Fibroblast of skin of right quadriceps (primary cell): Measurements from ENCODE around the gene RREB1.
A peak's percentile ranks its signal among the peaks of the same experiment; 100 is the strongest.
"Not testable (repeated sequence)": the region's sequence is repeated elsewhere in the genome, so short reads cannot be mapped to it uniquely, and the experiment has no call there.

ENCODE experiments used
- DNase-seq: peaks from one replicate; pipeline ENCODE4 v3.0.0-alpha.2; 2013

RREB1 gene

DNA sequence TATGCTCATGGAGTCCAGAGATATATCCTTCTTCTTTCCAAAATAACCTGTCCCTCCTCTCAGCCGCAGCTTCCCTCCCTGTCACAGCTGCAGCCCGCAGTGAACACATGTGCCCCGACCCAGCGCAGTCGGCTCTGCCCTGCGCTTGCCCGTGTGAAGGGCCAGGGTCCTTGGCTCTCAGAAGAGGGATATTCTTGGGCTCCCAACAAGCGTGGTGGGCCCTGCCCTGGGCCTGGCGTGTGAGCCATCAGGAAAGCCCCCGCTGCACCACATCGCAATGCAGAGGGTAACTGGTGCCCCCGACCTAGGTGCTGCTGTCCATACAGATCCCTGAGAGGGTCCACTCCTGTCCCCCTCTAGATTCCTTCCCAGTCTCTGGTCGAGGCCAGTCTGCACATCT is 140.1 kb downstream of the RREB1 start:
- DNase-seq: no peak

DNA sequence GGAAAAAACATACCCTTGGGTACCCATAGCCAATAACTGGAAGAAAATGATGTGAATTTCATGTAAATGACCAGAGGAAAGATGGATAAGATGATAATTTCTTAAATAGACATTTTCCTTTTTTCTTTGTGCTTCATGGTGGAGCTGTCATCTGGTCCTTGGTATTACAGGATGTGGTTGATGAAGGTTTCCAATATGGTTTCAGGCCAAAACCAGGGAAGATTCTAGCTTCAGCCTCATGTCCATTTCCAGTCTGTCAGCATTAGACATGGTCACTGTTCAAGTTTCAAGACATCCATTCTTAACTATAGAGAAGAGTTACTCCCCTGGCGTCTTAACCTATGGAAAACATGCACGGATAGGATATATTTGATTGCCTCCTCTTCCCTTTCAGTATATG is 141.6 kb downstream of the RREB1 start:
- DNase-seq: no peak

DNA sequence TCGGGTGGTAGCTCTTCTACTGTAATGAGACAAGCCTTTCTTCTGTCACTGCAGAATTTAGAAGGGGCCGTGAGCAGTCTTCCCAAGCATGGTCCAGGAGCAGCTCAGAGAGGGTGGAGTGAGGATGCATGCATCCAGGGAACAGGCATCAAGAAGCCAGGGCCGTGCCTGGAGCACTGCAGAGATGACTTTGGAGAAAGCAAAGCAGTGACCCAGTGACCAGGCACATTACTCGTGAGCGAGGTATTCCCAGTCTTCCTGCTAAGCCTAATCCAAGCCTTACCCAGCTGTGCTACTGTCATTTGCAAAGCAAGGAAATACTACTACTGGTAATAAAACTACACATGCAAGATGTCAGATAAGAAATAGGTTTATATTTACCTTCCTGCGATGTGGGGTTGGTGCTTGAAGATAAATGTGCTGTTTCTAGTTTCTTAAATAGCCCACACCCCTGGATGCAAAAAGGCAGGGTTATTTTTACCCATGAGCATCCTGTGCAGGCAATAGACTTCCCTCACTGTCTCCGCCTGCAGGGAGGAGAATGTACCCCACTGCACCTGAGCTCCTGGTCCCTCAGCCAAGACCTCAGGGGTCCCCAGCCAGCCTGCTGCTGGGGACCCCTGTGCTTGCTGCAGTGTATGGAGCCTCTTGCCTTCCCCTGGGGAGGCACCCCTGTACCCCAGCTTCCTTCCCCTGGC is 142.3 kb downstream of the RREB1 start:
- peak; percentile 24 for DNase-seq

DNA sequence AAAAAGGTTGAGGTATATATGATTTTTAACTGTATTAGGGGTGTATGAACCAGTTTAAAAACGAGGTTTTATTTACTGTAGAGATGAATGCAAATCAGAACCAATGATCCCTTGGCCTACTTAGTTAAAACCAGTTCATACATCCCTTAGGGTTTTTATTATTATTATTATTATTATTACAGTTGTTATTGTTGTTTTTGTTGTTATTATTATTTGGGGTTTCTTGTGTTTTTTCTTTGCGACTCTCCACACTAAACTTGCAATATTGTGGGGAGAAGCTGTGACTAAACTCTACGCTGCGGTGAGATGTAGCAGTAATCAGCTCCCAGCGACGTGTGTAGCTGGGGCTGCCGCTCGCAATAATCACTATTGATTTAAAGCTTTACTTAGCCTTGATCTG is 143.1 kb downstream of the RREB1 start:
- DNase-seq: no peak

DNA sequence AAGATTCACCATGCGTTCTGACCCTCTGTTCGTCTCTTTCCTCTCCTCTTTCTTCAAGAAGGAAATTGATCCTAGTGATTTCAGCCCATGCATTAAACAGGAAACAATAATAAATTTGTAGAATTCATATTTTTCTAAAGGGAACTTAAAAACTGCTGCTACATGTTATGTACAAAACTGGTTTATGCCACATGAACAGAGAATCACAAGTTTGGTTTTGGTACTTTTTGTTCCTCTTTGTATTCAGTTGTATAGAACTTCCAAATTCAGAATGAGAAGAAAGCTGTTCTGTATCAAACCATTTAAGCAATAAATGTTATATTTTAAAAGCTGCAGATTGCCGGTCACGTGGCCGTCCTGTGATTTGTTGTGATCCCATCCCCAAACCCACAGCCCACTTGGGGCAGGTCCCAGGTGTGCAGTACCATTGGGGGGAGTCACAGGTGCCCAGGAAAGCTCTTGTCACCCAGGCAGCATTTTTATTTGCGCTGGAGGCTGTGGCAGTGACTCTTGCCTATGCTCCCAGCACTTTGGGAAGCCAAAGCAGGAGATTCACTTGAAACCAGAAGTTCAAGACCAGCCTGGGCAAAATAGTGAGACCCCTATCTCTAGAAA is 144.0 kb downstream of the RREB1 start:
- DNase-seq: no peak

DNA sequence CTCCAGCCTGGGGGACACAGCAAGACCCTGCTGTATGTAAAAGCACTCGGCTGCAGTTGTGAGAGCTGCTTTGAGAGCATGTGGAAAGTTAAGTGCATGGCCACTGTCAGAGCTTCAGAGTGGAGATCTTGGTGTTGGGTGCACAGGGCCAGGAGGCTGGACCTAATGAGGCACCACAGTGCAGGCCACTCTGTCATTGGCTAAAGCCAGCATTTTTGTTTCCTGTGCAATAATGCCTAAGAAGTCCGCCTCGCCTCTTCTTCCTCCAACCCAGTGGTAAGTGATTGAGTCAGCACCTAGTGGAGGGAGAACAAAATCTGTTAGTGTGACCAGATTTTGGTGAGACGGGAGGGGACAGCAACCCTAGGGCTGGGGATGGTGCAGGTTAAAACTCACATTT is 144.6 kb downstream of the RREB1 start:
- no peak for DNase-seq

DNA sequence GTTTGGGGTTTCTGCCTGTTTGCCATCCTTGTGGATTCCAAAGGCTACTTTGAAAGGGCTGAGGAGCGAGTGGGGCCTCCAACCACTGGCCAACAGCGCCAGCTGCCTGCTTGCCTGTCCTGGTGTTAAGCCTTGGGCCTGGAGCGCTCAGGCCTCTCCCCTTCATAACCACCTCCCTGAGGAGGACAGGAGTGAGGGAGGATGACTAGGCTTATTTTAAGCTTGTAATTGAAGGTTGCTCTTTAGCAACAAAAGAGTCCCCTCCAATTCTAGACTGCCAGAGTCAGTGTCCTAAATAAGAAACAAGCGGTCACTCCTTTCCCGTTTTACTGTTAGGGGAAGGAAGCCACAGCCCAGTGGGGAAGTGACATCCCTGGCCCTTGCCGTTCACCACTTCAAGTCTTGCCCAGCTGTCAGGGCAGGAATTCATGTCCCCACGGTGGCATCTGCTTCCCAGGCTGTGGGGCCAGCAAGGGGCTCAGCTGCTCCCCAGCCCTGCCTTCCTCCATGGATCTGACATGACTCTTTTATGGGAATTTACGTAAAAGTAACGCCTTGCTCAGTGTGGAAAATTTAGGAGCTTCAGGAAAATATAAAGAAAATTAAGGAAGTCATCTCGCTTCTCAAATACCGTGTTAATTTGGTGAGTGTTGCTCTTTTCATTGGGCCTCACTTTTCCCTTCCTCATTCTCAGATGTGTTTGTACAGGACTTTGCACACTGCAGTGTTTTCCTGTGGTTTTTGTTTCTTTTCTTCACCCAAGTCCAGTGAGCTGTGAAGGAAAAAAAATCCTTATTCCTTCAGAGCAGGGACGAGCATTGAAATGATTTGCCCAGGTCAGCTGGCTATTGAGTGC is 147.4 kb downstream of the RREB1 start:
- DNase-seq: no peak

DNA sequence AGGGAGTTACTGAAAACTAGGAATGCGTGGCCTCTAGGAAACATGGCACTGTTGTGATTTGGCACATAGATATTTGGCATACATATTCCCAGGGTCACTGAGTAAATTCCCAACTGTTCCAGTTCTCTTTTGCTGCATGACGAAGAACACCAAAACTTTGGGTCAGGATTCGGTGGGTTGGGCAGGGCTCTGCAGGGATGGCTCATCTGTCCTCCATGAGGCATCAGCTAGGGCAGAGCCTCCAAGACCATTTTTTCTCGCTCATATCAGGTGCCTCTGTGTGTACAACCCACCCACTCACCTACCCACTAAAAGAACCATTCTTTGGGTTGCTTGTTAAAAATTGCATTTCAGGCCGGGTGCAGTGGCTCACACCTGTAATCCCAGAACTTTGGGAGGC is 148.2 kb downstream of the RREB1 start:
- DNase-seq: no peak

DNA sequence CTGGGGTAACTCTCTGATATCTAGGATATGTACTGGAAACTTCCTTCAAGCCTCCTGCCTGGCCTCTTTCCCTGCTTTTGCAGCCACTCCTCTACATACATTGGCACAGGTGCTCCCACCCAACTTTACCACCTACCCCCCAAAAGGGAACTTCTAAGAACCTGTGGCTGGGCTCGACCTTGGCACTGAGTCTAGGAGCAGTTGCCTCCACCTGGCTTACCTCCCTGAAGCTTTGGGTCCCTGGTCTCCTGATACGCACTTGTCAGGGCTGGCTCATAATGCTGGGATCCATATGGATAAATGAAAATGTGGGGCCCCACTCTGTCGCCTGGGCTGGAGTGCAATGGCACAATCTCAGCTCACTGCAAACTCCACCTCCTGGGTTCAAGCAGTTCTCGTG is 149.0 kb downstream of the RREB1 start:
- no peak for DNase-seq

DNA sequence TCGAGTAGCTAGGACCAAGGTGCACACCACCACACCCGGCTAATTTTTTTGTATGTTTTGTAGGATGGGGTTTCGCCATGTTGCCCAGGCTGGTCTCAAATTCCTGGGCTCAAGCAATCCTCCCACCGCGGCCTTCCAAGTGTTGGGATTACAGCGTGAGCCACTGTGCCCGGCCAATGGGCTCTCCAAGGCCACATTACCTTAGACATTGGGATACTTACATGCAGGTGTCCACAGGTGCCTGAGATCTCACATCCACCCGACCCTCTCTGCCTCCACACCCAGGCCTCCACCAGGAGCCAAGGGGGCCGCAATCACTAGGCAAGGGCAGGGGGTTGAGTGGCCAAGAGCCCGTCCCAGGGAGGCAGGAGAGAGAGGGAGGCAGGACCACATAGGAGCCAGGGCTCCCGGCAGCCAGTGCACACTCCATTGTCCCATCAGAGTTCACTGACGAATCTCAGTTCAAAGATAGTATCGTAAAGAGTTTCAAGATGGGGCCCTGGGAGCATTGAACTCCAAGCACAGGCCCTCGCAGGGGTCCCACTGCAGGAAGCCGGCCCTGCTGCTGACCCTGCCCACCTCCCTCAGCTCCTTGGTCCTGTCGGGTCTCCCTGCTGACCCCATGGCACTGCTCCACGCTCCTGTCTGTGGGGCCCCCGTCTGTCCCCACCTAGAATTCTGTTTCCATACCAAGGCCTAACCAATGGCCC is 149.9 kb downstream of the RREB1 start:
- no peak for DNase-seq

DNA sequence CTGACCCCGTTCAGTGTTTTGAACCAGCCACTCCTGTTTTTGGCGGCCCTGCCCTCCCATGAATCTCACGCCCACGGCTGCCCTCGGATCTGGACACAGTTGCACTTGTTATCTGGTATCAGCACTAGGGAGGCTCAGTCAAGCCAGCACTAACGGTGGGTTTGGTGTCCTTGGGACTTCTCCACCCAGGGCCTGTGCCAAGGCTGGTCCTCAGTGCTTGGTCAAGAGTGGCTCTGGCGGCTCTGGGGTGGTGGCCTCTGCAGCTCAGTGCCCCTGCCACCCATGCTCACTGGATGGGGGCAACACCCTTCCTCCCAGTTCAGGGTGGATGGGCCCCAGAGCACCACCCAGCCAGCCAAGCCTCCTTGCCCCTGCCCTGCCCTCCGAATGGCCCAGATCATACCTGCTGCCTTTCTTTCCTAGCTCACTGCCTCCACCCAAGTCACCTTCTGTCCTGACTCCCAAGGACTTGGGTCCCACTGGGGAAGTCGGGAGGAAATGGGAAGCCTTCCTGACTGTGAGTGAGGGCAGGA is 150.5 kb downstream of the RREB1 start:
- DNase-seq: no peak

DNA sequence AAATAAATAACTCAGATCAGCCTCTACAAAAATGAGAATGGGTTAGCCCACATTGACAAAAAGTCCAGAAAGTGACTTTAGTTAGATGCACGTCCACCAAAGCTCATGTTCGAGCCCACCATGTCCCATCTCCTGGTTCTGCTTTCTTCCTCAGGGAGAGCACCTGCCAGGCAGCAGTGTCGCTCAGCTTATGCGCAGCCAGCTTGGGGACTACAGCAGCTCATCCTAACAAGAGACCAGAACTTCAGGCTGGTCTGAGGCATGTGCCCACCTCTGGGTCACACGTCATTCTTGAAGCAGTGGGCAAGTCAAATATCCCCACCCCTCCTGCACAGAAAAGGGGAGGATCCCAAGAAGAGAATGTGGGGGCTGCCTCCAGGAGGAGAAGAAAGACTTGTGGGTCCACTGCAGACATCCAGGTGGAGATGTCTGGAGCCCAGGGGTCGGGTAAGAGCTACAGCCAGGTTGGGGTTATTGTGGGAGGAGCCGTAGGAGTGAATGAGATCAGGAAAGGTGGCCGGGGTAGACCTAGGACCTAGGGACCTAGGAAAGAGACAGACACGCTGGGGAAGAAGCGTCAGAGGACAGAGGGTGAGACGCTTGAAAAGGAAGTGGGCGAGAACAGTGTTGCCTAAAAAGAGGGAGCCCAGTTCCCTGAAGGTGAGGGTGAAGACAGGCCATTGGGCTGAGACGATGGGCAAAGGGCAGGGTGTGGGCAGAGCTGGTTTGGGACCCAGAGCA is 152.7 kb downstream of the RREB1 start:
- no peak for DNase-seq

DNA sequence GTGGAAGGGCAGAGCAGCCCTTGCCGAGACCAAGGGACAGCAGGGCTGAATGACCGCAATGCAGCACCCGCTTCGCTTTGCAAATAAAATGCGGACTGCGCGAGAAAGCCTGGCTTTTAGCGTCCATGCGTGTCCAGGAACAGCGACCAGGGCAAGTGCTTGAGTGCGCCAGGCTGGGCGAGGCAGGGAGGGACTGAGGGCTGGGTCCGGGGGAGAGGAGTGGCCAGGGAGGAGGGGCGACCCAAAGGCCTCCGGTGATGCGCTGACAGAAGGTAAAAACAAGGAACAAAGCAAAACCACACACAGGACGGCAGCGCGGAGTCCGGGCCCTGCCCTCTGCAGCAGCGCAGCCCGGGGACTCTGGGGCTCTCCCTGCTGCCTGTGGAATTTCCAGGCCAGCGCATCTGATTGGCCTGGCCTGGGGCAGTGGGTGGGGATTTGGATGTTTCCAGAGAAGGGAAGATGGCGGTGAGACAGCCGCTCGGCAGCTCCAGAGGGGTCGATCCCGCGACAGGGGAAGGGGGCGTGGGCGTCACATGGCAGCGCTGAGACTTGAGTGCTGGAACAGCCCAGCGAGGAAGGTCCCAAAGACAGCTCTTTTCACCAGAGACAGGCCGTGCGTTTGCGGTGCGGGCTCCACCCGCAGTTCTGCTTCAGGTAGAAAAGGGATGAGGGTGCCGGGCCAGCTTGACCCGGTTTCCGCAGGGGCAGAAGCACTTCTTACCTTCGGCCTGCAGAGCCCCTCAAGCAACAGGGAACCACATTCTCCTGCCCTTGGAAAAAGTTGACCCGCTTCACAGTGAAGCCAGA is 153.5 kb downstream of the RREB1 start:
- DNase-seq: peak; percentile 86

DNA sequence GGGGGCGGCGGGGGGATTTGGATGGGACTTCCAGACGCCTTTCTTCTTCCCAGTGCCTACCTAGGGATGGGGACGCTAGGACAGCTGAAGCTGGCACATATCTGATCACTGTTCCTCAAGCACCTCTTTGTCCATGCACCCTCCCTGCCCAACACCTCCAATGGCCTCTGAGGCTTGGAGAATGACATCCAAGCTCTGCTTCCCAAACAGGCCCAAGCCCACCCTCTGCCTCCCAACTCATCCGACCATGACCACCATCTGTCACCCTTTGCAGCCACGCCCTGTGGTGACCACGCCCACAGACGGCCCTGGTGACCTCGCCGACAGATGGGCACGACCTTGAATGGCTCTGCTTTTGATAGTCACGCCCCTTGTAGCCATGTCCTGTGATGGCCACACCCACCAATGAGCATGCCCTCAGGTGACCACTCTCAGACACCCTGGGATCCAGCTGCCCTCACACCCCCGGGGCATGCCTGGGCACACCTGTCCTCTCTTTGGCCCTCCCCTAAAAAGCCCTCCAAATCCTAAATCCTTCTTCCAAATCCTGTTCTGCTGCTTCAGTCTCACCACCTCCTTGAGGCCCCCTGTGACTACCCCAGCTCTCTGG is 154.2 kb downstream of the RREB1 start:
- no peak for DNase-seq

DNA sequence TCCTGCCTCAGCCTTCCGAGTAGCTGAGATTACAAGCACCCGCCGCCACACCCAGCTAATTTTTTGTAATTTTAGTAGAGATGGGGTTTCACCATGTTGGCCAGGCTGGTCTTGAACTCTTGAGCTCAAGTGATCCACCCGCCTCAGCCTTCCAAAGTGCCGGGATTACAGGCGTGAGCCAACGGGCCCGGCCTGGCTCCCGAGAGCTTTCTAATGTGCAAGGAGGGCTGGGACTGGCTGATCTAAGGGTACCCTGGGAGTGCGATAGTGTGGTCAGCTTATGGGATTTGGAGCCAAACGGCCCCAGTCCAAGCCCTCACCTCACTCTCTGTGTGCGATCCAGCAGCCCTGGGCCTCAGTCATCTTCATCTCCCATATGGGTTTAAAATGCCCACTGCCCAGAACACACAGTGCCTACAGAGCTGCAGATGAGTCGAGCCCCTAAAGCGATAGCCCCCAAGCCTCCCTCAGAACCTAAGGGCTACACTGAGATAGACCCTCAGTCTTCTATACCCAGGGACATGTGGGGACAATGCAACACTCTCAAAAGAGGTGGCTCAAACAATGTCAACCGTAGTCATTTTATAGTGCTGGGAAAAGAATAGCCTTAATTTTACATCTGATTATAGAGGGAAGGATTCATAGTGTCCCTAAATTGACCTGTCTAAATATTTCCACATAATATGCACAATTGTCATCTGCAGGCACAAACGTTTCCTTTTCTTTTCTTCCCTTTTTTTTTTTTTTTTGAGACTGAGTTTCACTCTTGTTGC is 155.2 kb downstream of the RREB1 start:
- DNase-seq: no peak

DNA sequence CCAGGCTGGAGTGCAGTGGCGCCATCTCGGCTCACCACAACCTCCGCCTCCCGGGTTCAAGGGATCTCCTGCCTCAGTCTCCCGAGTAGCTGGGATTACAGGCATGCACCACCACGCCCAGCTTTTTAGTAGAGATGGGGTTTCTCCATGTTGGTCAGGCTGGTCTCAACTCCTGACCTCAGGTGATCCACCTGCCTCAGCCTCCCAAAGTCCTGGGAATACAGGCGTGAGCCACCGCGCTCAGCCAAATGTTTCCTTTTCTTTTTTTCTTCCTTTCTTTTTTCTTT is 155.7 kb downstream of the RREB1 start:
- DNase-seq: not testable (repeated sequence)

DNA sequence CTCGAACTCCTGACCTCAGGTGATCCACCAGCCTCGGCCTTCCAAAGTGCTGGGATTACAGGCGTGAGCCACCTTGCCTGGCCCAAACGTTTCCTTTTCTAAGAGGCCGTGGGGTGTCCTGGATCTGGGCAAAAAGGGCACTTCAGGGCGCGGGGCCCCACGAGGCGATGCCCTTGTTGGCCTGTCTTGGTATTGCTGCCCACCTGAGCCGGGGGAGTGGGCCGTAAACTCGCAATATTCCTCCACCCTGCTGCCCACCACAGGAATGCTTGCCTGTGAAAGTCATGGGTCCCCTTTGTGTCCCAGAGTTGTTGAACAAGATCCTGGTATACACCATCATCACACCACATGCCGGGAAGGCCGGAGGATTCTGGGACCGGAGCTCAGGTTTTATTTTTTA is 156.3 kb downstream of the RREB1 start:
- DNase-seq: no peak

DNA sequence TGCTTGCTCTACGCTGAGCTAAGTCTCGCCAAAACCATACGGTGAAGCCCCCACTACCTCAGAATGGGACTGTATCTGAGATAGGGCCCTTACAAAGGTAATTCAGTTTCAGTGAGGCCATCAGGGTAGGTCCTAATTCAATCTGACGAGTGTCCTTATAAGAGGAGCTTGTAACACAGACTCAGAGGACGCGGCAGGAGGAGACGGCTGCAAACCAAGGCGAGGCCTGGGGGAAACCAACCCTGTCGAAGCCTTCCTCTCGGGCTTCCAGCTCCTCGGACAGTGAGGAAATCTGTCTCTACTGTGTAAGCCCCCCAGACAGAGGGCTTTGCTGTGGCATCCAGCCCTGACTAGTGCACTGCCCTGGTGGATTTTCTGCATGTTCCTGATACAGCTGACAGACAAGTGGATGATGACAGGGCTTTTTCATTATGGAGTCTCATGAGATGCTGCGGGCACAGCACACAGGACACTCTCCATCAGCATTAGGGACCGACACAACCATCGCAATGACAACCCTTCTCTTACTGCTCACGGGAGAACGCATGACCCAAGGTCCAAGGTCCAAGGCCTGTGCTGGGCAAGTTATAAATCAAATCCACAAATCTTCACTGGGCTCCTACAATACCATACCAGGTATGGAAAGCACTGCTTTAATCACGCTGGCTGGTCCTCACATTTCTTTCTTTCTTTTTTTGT is 157.1 kb downstream of the RREB1 start:
- DNase-seq: no peak

DNA sequence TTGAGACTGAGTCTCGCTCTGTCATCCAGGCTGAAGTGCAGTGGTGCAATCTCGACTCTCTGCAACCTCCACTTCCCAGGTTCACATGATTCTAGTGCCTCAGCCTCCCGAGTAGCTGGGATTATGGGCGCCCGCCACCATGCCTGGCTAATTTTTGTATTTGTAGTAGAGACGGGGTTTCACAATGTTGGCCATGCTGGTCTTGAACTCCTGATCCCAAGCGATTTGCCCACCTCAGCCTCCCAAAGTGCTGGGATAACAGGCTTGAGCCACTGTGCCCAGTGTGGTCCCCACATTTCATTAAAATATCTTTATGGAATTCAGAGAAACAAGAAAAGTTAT is 157.6 kb downstream of the RREB1 start:
- not testable (repeated sequence) for DNase-seq

DNA sequence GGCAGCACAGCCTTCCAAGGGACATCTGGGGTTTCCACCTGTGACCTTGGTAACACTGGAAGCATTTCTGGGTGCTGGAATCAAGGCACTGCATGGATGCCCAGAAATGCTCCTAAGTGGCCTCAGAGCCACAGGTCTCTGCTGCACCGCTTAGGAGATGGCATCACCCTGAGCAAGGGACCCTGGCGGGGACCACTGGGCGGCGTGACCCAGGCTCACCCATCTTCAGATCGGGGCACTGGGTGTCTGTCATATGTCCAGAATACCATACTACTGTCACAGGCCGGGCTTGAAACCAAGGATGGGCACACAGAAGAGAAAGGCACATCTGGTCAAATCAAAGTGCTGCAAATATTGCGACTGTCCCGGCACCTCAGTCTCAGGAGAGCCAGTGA is 159.3 kb downstream of the RREB1 start:
- DNase-seq: no peak
